Tibial artery (tissue), 4 donors: ENCODE results near the gene CDKN2B-AS1.

Source experiments
- DNase-seq, 2 donors: peaks; one replicate each; pipeline ENCODE4 v3.0.0-alpha.2; 2019
- H3K27ac ChIP-seq, 2 donors: fragments of 200-600 bp; sonication (generic) in 1 of 2; 1 replicate in 1 of 2; 2 replicates in 1 of 2; pipeline ENCODE4 v1.5.1; 2018 to 2019; ENCODE audit warnings: mild to moderate bottlenecking in 1 of 2
- H3K27me3 ChIP-seq, 2 donors: fragments of 200-600 bp; sonication (generic) in 1 of 2; one replicate each; pipeline versions ENCODE4 v1.5.1 to v1.6.0; 2016 to 2019
- H3K36me3 ChIP-seq, 3 donors: fragments of 200-600 bp; sonication (generic) in 2 of 3; one replicate each; pipeline ENCODE4 v1.5.1; 2016 to 2019; ENCODE audit warnings: mild to moderate bottlenecking in 2 of 3
- H3K4me1 ChIP-seq, 4 donors: fragments of 200-600 bp; sonication (generic) in 2 of 4; 1 replicate in 3 of 4; 2 replicates in 1 of 4; pipeline ENCODE4 v1.5.1; 2016 to 2019
- H3K4me3 ChIP-seq, 2 donors: fragments of 200-600 bp; sonication (generic) in 1 of 2; 1 replicate in 1 of 2; 2 replicates in 1 of 2; pipeline ENCODE4 v1.5.1; 2018 to 2019; ENCODE audit warnings: mild to moderate bottlenecking in 2 of 2
- H3K9me3 ChIP-seq, 3 donors: fragments of 200-600 bp; sonication (generic) in 1 of 3; one replicate each; pipeline ENCODE4 v1.5.1; 2016 to 2019
- intact Hi-C: fragments of 100-400 bp; cut with DNase I; formaldehyde crosslinking; loops from one replicate; pipeline ENCODE4 v1.15.0; 2023; ENCODE audit warnings: low total_unique reads
- TF ChIP-seq, protein P1 (sequence below), 2 experiments: fragments of 200-600 bp in 1 of 2; fragments of 450-650 bp in 1 of 2; IDR thresholded peaks; one replicate each; pipeline ENCODE4 v1.5.1; 2017 to 2019; ENCODE audit warnings: antibody characterized with exemption in 2 of 2, mild to moderate bottlenecking in 1 of 2, moderate library complexity in 1 of 2

CDKN2B-AS1 gene

DNA sequence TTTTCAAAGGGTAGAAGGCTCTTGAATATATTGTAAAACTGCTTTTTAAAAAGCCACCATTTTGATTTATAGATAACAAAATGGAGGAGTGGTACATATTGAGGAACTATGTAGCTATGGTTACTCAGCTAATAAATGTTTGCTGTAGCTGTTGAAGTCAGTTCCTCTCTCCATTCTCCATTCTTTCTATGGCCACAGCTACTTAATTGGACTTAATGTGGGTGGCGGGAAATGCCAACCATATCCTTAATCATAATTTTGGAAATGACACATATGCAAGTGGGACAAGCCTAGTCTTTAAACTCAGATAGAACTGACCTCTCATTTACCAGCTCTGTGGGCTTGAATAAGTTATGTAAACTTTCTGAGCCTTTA is 11.0 kb upstream of the CDKN2B-AS1 start:
- H3K27me3 ChIP-seq: peaks cover 0 to 66% of the 10 kb centered on the region in 2 donors
- no peaks in the 10 kb centered on the region for H3K4me1 ChIP-seq
- no peak overlapping the region for H3K4me3 ChIP-seq
- intact Hi-C loops: no loop called here
- TF ChIP-seq, protein P1, sequence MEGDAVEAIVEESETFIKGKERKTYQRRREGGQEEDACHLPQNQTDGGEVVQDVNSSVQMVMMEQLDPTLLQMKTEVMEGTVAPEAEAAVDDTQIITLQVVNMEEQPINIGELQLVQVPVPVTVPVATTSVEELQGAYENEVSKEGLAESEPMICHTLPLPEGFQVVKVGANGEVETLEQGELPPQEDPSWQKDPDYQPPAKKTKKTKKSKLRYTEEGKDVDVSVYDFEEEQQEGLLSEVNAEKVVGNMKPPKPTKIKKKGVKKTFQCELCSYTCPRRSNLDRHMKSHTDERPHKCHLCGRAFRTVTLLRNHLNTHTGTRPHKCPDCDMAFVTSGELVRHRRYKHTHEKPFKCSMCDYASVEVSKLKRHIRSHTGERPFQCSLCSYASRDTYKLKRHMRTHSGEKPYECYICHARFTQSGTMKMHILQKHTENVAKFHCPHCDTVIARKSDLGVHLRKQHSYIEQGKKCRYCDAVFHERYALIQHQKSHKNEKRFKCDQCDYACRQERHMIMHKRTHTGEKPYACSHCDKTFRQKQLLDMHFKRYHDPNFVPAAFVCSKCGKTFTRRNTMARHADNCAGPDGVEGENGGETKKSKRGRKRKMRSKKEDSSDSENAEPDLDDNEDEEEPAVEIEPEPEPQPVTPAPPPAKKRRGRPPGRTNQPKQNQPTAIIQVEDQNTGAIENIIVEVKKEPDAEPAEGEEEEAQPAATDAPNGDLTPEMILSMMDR (IDR thresholded peaks at IDR 0.05): no peak
- no peaks in the 10 kb centered on the region for H3K9me3 ChIP-seq
- no peak overlapping the region for H3K27ac ChIP-seq
- H3K36me3 ChIP-seq: no peaks in the 10 kb centered on the region
- DNase-seq: no peak

DNA sequence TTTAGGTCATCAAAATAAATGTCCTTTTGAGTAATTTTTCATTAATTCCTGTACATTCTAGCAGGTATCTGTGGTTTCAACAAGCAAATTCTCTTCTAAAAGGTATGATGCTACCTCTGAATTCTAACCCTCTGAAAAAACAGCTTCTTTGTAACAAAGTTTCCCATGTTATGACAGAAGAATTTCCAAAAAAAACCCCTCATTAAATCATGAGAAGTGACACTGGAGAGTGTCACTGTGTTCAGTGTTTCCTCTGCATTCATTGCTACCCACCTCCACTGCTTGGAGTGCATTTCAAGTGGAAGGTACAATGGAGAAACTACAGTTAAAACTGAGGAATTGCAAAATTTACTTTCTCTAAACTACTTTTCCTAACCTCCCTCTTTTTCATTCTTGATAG is 10.5 kb upstream of the CDKN2B-AS1 start:
- H3K9me3 ChIP-seq: no peaks in the 10 kb centered on the region
- H3K36me3 ChIP-seq: no peaks in the 10 kb centered on the region
- H3K27ac ChIP-seq: no peak overlapping the region
- no peak for DNase-seq
- TF ChIP-seq, protein P1 (IDR thresholded peaks at IDR 0.05): no peak
- peaks cover 0 to 66% of the 10 kb centered on the region in 2 donors for H3K27me3 ChIP-seq
- intact Hi-C loops: no loop called here
- no peak overlapping the region for H3K4me3 ChIP-seq
- no peaks in the 10 kb centered on the region for H3K4me1 ChIP-seq

DNA sequence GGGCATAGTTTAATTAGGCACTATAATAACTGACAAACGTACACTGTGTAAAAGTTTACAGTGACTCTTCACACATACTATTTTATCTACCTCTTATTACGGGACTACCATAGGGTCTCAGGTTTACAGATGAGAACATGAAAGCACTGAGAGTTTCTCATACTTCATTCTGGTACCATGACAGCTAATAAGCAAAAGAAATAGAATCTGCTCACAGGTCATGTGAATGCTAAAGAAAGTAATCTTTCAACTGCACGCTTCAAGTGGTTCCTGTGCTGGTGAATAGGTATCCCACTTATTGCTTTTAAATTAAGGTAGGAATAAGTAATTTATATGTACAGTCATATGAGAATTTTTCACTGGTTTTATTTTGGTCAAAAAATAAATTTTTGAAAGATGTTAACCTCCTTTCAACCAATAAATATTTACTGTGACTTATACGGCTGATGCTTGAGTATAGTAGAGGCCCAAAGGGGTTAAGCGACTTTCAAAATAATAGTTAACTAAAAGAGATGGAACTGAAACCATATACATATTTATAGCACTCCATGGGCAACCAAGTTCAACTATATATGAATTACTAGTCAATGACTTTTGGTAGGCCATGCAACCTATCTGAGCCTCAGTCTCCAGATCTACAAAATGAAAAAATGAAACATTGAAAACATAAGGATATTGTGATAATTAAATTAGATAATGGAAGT is 8.5 kb upstream of the CDKN2B-AS1 start:
- intact Hi-C loops: no loop called here
- peaks cover 0 to 64% of the 10 kb centered on the region in 2 donors for H3K27me3 ChIP-seq

DNA sequence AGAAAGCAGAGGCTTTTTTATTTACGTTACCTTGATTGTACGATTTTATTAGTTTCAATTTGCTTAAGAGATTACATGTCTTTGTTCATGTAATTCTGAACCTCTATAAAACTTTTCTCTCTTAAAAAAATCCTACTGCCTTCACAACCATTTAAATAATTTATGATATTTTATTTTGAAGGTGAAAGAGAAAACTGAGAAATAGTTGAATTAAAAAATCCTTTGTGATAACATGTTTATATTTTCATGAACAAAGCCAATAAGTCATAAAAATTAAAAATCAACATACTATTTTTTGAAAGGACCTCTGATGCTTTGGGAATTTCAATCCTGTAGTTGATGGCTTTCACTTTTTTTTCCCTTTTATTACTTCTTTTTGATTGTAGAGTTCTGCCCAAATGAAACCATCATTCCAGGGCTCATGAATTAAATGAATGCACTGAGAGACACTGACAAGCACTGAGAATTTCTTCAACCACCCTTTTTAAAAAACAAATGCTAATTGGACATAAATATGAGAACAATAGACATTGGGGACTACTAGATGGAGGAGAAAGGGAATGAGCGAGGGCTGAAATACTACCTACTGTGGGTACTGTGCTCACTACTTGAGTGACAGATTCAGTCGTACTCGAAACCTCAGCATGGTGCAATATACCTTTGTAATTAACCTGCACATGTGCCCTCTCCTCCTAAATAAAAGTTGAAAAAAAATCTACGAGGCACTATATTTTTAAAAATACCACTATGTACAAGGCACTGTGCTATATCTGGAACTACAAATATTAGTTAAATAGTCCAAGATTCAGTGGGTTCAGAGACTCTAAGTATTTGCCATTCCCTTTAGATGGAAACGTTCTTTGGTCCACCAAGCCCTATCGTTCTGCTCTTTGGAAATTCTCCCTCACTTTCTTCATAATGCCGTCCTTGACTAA is 6.3 kb upstream of the CDKN2B-AS1 start:
- peaks cover 0 to 66% of the 10 kb centered on the region in 2 donors for H3K27me3 ChIP-seq
- no peaks in the 10 kb centered on the region for H3K36me3 ChIP-seq
- DNase-seq: no peak
- no peak overlapping the region for H3K4me3 ChIP-seq
- no peaks in the 10 kb centered on the region for H3K9me3 ChIP-seq
- TF ChIP-seq, protein P1 (IDR thresholded peaks at IDR 0.05): no peak
- H3K4me1 ChIP-seq: no peaks in the 10 kb centered on the region
- intact Hi-C loops: no loop called here
- H3K27ac ChIP-seq: no peak overlapping the region

More for the DNA sequence above, 8.5 kb upstream of the CDKN2B-AS1 start:
- Histone ChIP-seq H3K4me3 (no peak overlapping the region), H3K27ac (no peak overlapping the region), H3K9me3 (no peaks in the 10 kb centered on the region), H3K36me3 (no peaks in the 10 kb centered on the region), H3K4me1 (no peaks in the 10 kb centered on the region)
- TF ChIP-seq, protein P1 (IDR thresholded peaks at IDR 0.05): no peak
- DNase-seq: no peak

DNA sequence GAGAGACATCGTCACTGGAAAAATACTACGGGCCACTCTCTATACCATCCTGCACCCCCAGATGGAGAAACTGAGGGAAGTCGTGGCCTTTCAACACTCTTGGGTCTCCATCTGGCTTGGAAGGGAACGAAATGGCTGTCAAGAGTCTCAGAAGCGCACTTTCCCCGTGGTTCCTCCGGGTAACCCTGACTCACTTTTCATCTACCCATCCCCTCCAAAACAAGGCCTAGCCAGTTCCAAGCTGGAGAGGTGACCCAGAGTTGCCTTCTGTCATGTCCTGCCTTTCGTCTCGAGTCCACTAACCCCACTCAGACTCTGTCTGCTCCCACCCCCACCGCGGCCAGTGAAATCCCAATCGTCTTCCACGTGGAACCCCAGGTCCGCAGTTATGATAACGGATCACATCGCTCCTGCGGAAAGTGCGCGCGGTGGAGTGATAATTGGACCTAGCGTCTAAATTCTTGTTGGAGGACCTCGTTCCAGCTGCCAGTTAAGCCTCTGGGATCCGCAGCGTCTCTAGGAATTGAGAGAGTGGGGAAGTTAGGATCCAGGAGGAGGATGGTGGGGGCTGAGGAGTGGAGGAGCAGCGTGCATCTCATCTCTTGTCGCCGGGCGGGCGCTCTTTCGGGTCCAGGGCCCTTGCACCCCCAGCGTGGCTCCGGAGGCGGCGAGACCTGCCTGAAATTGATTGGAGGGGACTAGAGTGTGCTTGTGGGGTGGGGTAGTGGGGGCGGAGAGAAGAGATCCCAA is 5.0 kb upstream of the CDKN2B-AS1 start:
- H3K36me3 ChIP-seq: no peaks in the 10 kb centered on the region
- TF ChIP-seq, protein P1 (IDR thresholded peaks at IDR 0.05): no peak
- no peak overlapping the region for H3K4me3 ChIP-seq
- H3K4me1 ChIP-seq: peaks cover 0 to 8% (median 6%) of the 10 kb centered on the region in 4 donors
- H3K27me3 ChIP-seq: peaks cover 0 to 63% of the 10 kb centered on the region in 2 donors
- no peak for DNase-seq
- H3K27ac ChIP-seq: no peak overlapping the region
- no peaks in the 10 kb centered on the region for H3K9me3 ChIP-seq
- intact Hi-C loops: no loop called here
